Mesenchymal stem cell (in vitro differentiated cells and primary cell): Measurements from ENCODE around the gene TSPAN14.

ENCODE experiments used
- DNase-seq: peaks from one replicate; pipeline ENCODE4 v3.0.0-alpha.2; 2013
- H2AFZ ChIP-seq: one replicate; pipeline ENCODE4 v1.6.1; 2013; ENCODE audit warnings: low read depth, mild to moderate bottlenecking, control low read depth, inconsistent platforms, low read length, moderate library complexity
- H2AK5ac ChIP-seq: 2 replicates; pipeline ENCODE4 v1.6.1; 2013; ENCODE audit warnings: low read length, moderate library complexity, mild to moderate bottlenecking, inconsistent platforms; ENCODE audit not compliant: severe bottlenecking
- H2BK120ac ChIP-seq: one replicate; pipeline ENCODE4 v1.6.1; 2013; ENCODE audit warnings: low read depth, mild to moderate bottlenecking, inconsistent platforms, low read length, moderate library complexity
- H2BK12ac ChIP-seq, 2 experiments: one replicate each; pipeline ENCODE4 v1.6.1; 2013; ENCODE audit warnings: inconsistent platforms in 2 of 2, low read length in 2 of 2, mild to moderate bottlenecking in 2 of 2, moderate library complexity in 2 of 2, control low read depth in 1 of 2
- H2BK15ac ChIP-seq: one replicate; pipeline ENCODE4 v1.6.1; 2013; ENCODE audit warnings: mild to moderate bottlenecking, low read depth, inconsistent platforms; ENCODE audit not compliant: poor library complexity, severe bottlenecking
- H2BK5ac ChIP-seq: 2 replicates; pipeline ENCODE4 v1.6.1; 2013; ENCODE audit warnings: low read depth, mild to moderate bottlenecking, low read length, control low read depth, inconsistent platforms; ENCODE audit not compliant: poor library complexity, severe bottlenecking
- H3K14ac ChIP-seq, 2 experiments: one replicate each; pipeline ENCODE4 v1.6.1; 2013; ENCODE audit warnings: inconsistent platforms in 2 of 2, low read length in 2 of 2, control low read depth in 1 of 2, mild to moderate bottlenecking in 1 of 2, moderate library complexity in 1 of 2
- H3K18ac ChIP-seq, 2 experiments: one replicate each; pipeline ENCODE4 v1.6.1; 2013; ENCODE audit warnings: inconsistent platforms in 2 of 2, low read length in 2 of 2, control low read depth in 1 of 2, low read depth in 1 of 2, mild to moderate bottlenecking in 1 of 2
- H3K23ac ChIP-seq, 2 experiments: one replicate each; pipeline ENCODE4 v1.6.1; 2013; ENCODE audit warnings: inconsistent platforms in 2 of 2, low read length in 2 of 2, mild to moderate bottlenecking in 2 of 2, moderate library complexity in 2 of 2, control low read depth in 1 of 2
- H3K27ac ChIP-seq: 2 replicates; pipeline ENCODE4 v1.5.1; 2013; ENCODE audit warnings: mild to moderate bottlenecking, moderate library complexity, low read length, control low read depth, inconsistent platforms; ENCODE audit not compliant: poor library complexity, severe bottlenecking
- H3K27me3 ChIP-seq, 2 experiments: 2 replicates each; pipeline versions ENCODE4 v1.6.1 to v1.7.0; 2013; ENCODE audit warnings: low read length in 2 of 2, mild to moderate bottlenecking in 2 of 2, moderate library complexity in 2 of 2, control low read depth in 1 of 2, inconsistent platforms in 1 of 2; ENCODE audit not compliant: control insufficient read depth in 1 of 2, insufficient read depth in 1 of 2
- H3K36me3 ChIP-seq, 2 experiments: 2 replicates each; pipeline versions ENCODE4 v1.6.1 to v1.7.0; 2013; ENCODE audit warnings: low read length in 2 of 2, control low read depth in 1 of 2, inconsistent platforms in 1 of 2, low read depth in 1 of 2, mild to moderate bottlenecking in 1 of 2; ENCODE audit not compliant: insufficient read depth in 2 of 2, control insufficient read depth in 1 of 2
- H3K4ac ChIP-seq, 2 experiments: one replicate each; pipeline ENCODE4 v1.6.1; 2013; ENCODE audit warnings: inconsistent platforms in 2 of 2, low read length in 2 of 2, mild to moderate bottlenecking in 2 of 2, moderate library complexity in 2 of 2, control low read depth in 1 of 2, low read depth in 1 of 2
- H3K4me1 ChIP-seq: 2 replicates; pipeline ENCODE4 v1.6.1; 2013; ENCODE audit warnings: low read depth, low read length, control low read depth; ENCODE audit not compliant: control insufficient read depth, insufficient read depth
- H3K4me2 ChIP-seq: 2 replicates; pipeline ENCODE4 v1.6.1; 2013; ENCODE audit warnings: low read length, mild to moderate bottlenecking, inconsistent platforms; ENCODE audit not compliant: poor library complexity, severe bottlenecking
- H3K4me3 ChIP-seq, 2 experiments: 2 replicates each; pipeline versions ENCODE4 v1.5.1 to v1.7.0; 2013; ENCODE audit warnings: low read length in 2 of 2, mild to moderate bottlenecking in 2 of 2, control low read depth in 1 of 2, low read depth in 1 of 2; ENCODE audit not compliant: insufficient read depth in 1 of 2
- H3K79me1 ChIP-seq: replicated peaks from 2 replicates; pipeline ENCODE4 v1.6.1; 2013; ENCODE audit warnings: mild to moderate bottlenecking, control low read depth, low read length, inconsistent platforms; ENCODE audit not compliant: poor library complexity, severe bottlenecking
- H3K9ac ChIP-seq: 2 replicates; pipeline ENCODE4 v1.7.0; 2013; ENCODE audit warnings: mild to moderate bottlenecking, low read length, moderate library complexity
- H3K9me3 ChIP-seq: 2 replicates; pipeline ENCODE4 v1.7.0; 2013; ENCODE audit warnings: mild to moderate bottlenecking, low read length; ENCODE audit not compliant: control insufficient read depth
- H4K8ac ChIP-seq: one replicate; pipeline ENCODE4 v1.6.1; 2013; ENCODE audit warnings: inconsistent platforms, mild to moderate bottlenecking, low read length, moderate library complexity
- H4K91ac ChIP-seq: one replicate; pipeline ENCODE4 v1.6.1; 2013; ENCODE audit warnings: mild to moderate bottlenecking, low read length, inconsistent platforms
- WGBS: methylation state at CpG from one replicate; pipeline ENCODE4 v1.1.7; 2013; ENCODE audit warnings: mixed read lengths; 5-methylcytosine and 5-hydroxymethylcytosine counted together

The TSPAN14 gene

GRCh38 chr10:80506836-80507487 is 52.9 kb downstream of the TSPAN14 start:
- H3K4me1 ChIP-seq, result peaks cover 71% of the 10 kb centered on the region
- 90% methylated on average over 13 of the region's 13 CpGs for whole genome bisulfite sequencing
- H2BK15ac ChIP-seq, result peak overlapping the region; percentile 73
- peak overlapping the region; percentile 15 to 76 for H3K4ac ChIP-seq
- H2AK5ac ChIP-seq, result peak overlapping the region; percentile 100
- no peak for DNase-seq
- H4K91ac ChIP-seq, result peak overlapping the region; percentile 87
- H3K4me2 ChIP-seq, result no peak overlapping the region
- peak overlapping the region; percentile 99 for H3K27ac ChIP-seq
- H3K4me3 ChIP-seq, result no peak overlapping the region
- H2BK12ac ChIP-seq, result peak overlapping the region in 1 of 2 experiments; percentile 74
- peak overlapping the region in 1 of 2 experiments; percentile 70 for H3K23ac ChIP-seq
- H2BK120ac ChIP-seq, result no peak overlapping the region
- peak overlapping the region; percentile 65 for H3K9ac ChIP-seq
- H3K79me1 ChIP-seq, result peaks cover 6% of the 10 kb centered on the region
- H3K9me3 ChIP-seq, result no peaks in the 10 kb centered on the region
- H4K8ac ChIP-seq, result peak overlapping the region; percentile 29
- H2BK5ac ChIP-seq, result peak overlapping the region; percentile 93
- peak overlapping the region; percentile 31 to 69 for H3K18ac ChIP-seq
- peak overlapping the region in 1 of 2 experiments; percentile 9 for H3K14ac ChIP-seq
- H3K36me3 ChIP-seq, result peaks cover 39 to 45% of the 10 kb centered on the region in 2 experiments
- no peak overlapping the region for H2AFZ ChIP-seq
- no peaks in the 10 kb centered on the region for H3K27me3 ChIP-seq

- peak overlapping the region; percentile 12 for H4K91ac ChIP-seq
- peak overlapping the region; percentile 90 for H3K27ac ChIP-seq
- H2BK5ac ChIP-seq, result peak overlapping the region; percentile 84
- no peak overlapping the region for H3K4me3 ChIP-seq
- no peak overlapping the region for H3K23ac ChIP-seq
- H2BK120ac ChIP-seq, result peak overlapping the region; percentile 66
- peak overlapping the region; percentile 23 to 54 for H3K18ac ChIP-seq
- peak overlapping the region; percentile 3 for H3K9ac ChIP-seq
- H2BK12ac ChIP-seq, result peak overlapping the region in 1 of 2 experiments; percentile 7
- no peak overlapping the region for H2AFZ ChIP-seq
- H3K79me1 ChIP-seq, result peaks cover 7% of the 10 kb centered on the region
- H2BK15ac ChIP-seq, result no peak overlapping the region
- H3K9me3 ChIP-seq, result no peaks in the 10 kb centered on the region
- peaks cover 59% of the 10 kb centered on the region for H3K4me1 ChIP-seq
- no peak for DNase-seq
- H3K36me3 ChIP-seq, result peaks cover 50 to 66% of the 10 kb centered on the region in 2 experiments
- WGBS, result 90% methylated on average over 7 of the region's 8 CpGs
- peak overlapping the region in 1 of 2 experiments; percentile 14 for H3K14ac ChIP-seq
- H3K4ac ChIP-seq, result peak overlapping the region; percentile 79 to 92
- peak overlapping the region; percentile 86 for H4K8ac ChIP-seq
- H3K4me2 ChIP-seq, result peak overlapping the region; percentile 0
- no peaks in the 10 kb centered on the region for H3K27me3 ChIP-seq
- peak overlapping the region; percentile 66 for H2AK5ac ChIP-seq
Measured at GRCh38 chr10:80509108-80509402, 54.9 kb downstream of the TSPAN14 start.

- H2AFZ ChIP-seq, result no peak overlapping the region
- peak overlapping the region; percentile 14 for H3K9ac ChIP-seq
- peaks cover 12% of the 10 kb centered on the region for H3K79me1 ChIP-seq
- WGBS, result 33% methylated on average over 18 of the region's 18 CpGs
- H2AK5ac ChIP-seq, result peak overlapping the region; percentile 66
- peaks cover 55 to 69% of the 10 kb centered on the region in 2 experiments for H3K36me3 ChIP-seq
- peak overlapping the region; percentile 66 for H2BK120ac ChIP-seq
- DNase-seq, result peak; percentile 91
- H3K27me3 ChIP-seq, result no peaks in the 10 kb centered on the region
- peak overlapping the region; percentile 7 to 92 for H2BK12ac ChIP-seq
- peak overlapping the region; percentile 0 for H3K4me2 ChIP-seq
- H2BK15ac ChIP-seq, result no peak overlapping the region
- H2BK5ac ChIP-seq, result peak overlapping the region; percentile 84
- no peak overlapping the region for H3K4me3 ChIP-seq
- peak overlapping the region; percentile 86 for H4K8ac ChIP-seq
- peak overlapping the region; percentile 90 for H3K27ac ChIP-seq
- H3K9me3 ChIP-seq, result no peaks in the 10 kb centered on the region
- H3K23ac ChIP-seq, result peak overlapping the region in 1 of 2 experiments; percentile 92
- peak overlapping the region in 1 of 2 experiments; percentile 14 for H3K14ac ChIP-seq
- H4K91ac ChIP-seq, result peak overlapping the region; percentile 12
- peak overlapping the region; percentile 79 to 92 for H3K4ac ChIP-seq
- peaks cover 54% of the 10 kb centered on the region for H3K4me1 ChIP-seq
- peak overlapping the region; percentile 40 to 54 for H3K18ac ChIP-seq
Measured at GRCh38 chr10:80509403-80510161, 55.5 kb downstream of the TSPAN14 start.

- H3K4me2 ChIP-seq, result no peak overlapping the region
- no peak overlapping the region for H4K8ac ChIP-seq
- H3K9ac ChIP-seq, result no peak overlapping the region
- H2BK12ac ChIP-seq, result peak overlapping the region in 1 of 2 experiments; percentile 4
- no peaks in the 10 kb centered on the region for H3K9me3 ChIP-seq
- no peak overlapping the region for H3K18ac ChIP-seq
- H3K4ac ChIP-seq, result no peak overlapping the region
- peaks cover 67 to 86% of the 10 kb centered on the region in 2 experiments for H3K36me3 ChIP-seq
- no peak overlapping the region for H2BK120ac ChIP-seq
- H2AK5ac ChIP-seq, result peak overlapping the region; percentile 67
- peaks cover 22% of the 10 kb centered on the region for H3K79me1 ChIP-seq
- H2BK15ac ChIP-seq, result no peak overlapping the region
- no peak overlapping the region for H3K14ac ChIP-seq
- H2AFZ ChIP-seq, result no peak overlapping the region
- H2BK5ac ChIP-seq, result no peak overlapping the region
- no peaks in the 10 kb centered on the region for H3K27me3 ChIP-seq
- 99% methylated on average over 9 of the region's 10 CpGs for WGBS
- peak overlapping the region; percentile 90 for H3K27ac ChIP-seq
- H3K23ac ChIP-seq, result no peak overlapping the region
- H3K4me1 ChIP-seq, result peaks cover 45% of the 10 kb centered on the region
- no peak overlapping the region for H4K91ac ChIP-seq
- no peak for DNase-seq
- no peak overlapping the region for H3K4me3 ChIP-seq
Measured at GRCh38 chr10:80512031-80512526, 58.0 kb downstream of the TSPAN14 start.
